GM10266 (cell line): Measurements from ENCODE around the gene ARID1B.

Experiments
- DNase-seq: peaks from one replicate; pipeline ENCODE4 v3.0.0; 2012; ENCODE audit errors: extremely low spot score
- TF ChIP-seq, protein P1 (sequence below): IDR thresholded peaks from 2 replicates; pipeline ENCODE4 v1.5.1; 2012; ENCODE audit warnings: mild to moderate bottlenecking, low read depth; ENCODE audit not compliant: control insufficient read depth, insufficient read depth; ENCODE audit errors: missing control alignments

ARID1B gene

GRCh38 chr6:157155804-157156203 is 378.6 kb downstream of the ARID1B start:
- DNase-seq, result no peak
- TF ChIP-seq, protein P1, sequence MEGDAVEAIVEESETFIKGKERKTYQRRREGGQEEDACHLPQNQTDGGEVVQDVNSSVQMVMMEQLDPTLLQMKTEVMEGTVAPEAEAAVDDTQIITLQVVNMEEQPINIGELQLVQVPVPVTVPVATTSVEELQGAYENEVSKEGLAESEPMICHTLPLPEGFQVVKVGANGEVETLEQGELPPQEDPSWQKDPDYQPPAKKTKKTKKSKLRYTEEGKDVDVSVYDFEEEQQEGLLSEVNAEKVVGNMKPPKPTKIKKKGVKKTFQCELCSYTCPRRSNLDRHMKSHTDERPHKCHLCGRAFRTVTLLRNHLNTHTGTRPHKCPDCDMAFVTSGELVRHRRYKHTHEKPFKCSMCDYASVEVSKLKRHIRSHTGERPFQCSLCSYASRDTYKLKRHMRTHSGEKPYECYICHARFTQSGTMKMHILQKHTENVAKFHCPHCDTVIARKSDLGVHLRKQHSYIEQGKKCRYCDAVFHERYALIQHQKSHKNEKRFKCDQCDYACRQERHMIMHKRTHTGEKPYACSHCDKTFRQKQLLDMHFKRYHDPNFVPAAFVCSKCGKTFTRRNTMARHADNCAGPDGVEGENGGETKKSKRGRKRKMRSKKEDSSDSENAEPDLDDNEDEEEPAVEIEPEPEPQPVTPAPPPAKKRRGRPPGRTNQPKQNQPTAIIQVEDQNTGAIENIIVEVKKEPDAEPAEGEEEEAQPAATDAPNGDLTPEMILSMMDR, result no peak

DNA sequence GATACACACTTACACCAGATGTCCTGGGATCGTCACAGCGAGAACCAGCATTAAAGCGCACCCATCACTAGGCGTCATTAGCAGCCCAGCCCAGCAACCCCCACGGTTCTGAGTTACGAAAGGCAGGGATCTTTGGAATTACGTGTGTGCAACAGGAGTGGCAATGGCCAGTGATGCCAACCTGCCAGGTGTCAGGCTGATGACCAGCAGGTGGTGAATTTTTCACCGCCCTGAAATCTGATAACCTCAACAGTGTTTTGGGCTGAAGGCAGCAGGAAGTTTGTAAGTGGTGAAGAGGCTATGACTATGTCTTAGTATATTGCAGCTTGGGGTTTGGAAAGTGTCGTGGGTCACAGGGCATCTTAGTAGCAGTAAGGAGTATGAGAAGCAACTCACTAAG is 380.1 kb downstream of the ARID1B start:
- no peak for DNase-seq
- TF ChIP-seq, protein P1, result no peak

DNA sequence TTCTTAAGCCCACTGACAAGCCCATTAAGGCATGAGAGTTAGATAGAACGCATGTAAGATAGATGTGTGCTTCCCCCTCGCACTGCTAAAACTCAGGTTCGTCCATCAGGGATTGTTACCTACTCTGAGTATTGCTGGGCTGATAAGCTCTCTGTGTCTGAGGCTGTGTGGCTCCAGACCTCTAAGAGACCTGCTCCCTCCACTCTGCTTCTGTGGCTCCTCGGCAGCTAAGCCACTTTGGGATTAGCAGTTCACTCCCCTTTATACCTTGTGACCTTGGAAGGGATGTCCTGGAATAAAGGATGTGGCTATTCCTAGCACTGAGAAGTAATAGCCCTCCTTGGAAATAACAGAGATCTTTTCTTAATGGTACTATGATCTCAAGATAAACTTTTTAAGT is 381.3 kb downstream of the ARID1B start:
- DNase-seq, result no peak
- TF ChIP-seq, protein P1, result no peak

DNA sequence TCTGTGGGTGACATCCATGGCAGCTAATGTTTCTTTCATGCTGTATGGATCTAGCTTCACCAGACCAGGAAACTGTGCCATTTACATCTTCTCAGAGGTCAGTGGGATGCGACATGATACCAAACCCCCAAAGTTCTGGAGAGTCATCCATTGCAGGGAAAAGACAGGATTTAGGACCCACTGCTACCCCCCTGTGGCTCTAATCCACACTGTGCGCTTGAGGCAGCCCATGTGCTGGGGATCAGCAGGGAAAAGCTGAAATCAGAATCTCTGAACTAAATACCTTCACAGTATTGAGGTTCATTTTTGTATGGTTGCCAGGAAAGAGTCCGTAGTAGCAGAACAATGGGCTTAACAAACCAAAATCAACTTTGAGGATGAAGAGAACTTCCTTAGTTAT is 381.7 kb downstream of the ARID1B start:
- TF ChIP-seq, protein P1, result no peak
- DNase-seq, result no peak

- TF ChIP-seq, protein P1, result no peak
Observed at GRCh38 chr6:157159348-157159747, 382.2 kb downstream of the ARID1B start.

GRCh38 chr6:157161912-157162311 is 384.7 kb downstream of the ARID1B start:
- DNase-seq, result no peak
- TF ChIP-seq, protein P1, result no peak

More at GRCh38 chr6:157159348-157159747, 382.2 kb downstream of the ARID1B start:
- DNase-seq, result no peak

DNA sequence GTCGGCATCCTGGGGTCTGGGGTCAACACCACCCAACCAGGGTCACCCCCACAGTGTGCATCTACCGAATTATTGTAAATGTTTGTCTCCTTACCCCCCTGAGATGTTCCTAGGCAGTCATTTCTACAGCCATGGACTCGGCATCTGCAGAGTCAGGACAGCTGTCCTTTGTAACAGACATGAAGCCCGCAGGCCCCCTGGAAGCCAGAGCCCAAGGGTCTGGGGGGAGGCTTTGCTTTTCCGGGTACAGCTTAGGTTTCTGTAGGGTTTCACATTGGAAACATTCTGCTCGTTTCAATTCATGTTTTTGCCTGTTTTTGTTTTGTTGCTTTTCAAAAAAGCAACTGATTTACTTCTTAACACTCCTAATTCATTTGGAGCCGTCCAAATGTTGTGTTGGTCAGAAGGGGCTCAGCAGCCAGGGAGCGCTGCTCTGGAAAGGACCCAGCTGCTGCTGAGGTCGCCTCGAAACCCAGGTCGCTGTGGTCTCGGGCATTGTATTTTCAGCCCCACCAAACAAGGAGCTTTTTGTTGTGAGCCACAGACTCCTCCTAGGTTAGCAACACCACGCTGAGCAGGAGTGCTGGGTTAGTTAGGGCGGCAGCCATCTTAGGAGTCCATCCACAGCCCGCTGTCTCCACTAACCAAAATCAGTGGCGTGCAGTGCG is 385.7 kb downstream of the ARID1B start:
- TF ChIP-seq, protein P1, result no peak
- DNase-seq, result no peak
